ENCODE measurements around the gene NPW.
A peak's percentile ranks its signal among the peaks of the same experiment; 100 is the strongest.
"Not testable (repeated sequence)": the region's sequence is repeated elsewhere in the genome, so short reads cannot be mapped to it uniquely, and the experiment has no call there.

NPW gene

DNA sequence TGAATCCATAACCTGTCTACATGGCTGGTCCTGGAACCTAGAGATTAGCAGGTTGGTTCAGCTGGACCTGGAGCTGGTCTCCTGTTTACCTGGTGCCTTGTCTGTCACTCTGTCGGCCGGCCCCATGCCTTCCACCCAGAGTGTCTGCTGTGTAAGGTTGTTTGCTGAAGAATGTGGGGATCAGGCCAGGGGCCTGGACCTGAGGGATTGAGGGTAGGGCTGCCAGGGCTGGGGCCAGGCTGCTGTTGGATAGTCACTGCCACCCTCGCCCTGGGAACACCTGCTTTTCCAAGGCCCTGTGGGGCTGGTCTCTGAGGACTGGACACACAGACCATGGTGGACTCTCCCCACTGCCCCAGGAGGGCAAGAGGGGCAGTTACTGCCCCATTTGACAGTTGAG, 8.6 kb downstream of the NPW start:
- H3K27me3 Mint-ChIP-seq: peaks cover 14% of the 10 kb centered on the region
- no peaks in the 10 kb centered on the region for H3K9me3 Mint-ChIP-seq
- DNase-seq (ENCODE audit: low spot score in 2 of 2) (no peak), ATAC-seq (ENCODE audit: low read depth) (no peak)
- no peak overlapping the region for H3K27ac Mint-ChIP-seq
- H3K4me3 Mint-ChIP-seq: no peak overlapping the region
- peaks cover 11% of the 10 kb centered on the region for H3K4me1 Mint-ChIP-seq
- no peaks in the 10 kb centered on the region for H3K36me3 Mint-ChIP-seq

DNA sequence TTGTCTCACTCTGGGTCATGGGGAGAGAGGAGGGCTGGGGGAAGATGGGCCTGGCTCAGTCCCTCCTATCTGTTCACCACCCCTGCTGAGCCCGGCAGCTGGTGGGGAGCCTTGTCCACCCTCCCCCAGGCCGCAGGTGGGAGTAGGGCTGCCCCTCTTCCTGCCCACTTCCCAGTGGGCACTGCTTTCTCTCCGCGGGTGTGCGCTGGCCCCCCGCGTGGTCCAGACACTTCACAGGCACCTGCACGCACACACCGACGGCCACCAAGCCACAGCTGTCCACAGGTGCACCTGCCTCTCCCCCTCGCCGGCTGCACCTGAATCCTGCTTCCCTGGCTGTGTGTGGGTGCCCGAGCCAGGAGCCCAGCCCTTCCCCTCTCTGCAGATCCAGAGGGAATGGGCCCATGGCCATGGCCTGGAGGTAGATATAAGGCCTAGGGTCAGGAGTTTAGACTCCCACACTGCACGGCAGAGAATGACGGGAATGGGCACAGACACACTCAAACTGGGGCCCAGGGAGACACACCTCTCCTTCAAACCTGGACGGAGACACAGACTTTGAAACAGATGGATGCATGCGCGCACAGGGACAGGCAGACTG, 9.1 kb downstream of the NPW start:
- ATAC-seq (ENCODE audit: low read depth) (no peak), DNase-seq (ENCODE audit: low spot score in 2 of 2) (no peak)
- no peaks in the 10 kb centered on the region for H3K36me3 Mint-ChIP-seq
- peaks cover 9% of the 10 kb centered on the region for H3K4me1 Mint-ChIP-seq
- no peak overlapping the region for H3K4me3 Mint-ChIP-seq
- H3K9me3 Mint-ChIP-seq: no peaks in the 10 kb centered on the region
- H3K27ac Mint-ChIP-seq: no peak overlapping the region
- H3K27me3 Mint-ChIP-seq: peaks cover 14% of the 10 kb centered on the region

DNA sequence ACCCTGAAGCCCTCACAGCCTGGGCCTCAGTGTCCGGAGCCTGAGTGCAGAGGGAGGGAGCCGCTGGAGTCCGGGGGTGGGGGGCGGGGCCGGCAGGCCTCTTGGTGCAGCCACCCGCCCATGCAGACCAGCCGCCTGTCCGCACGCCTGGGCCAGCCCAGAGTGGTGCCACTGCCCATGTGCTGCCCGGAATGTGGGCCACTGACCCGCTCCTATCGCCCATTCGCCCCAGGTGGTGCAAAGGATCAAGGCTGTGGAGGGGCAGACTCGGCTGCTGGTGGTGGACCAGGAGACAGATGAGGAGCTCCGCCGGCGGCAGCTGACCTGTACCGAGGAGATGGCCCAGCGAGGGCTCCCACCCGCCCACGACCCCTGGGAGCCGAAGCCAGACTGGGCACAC, 9.8 kb downstream of the NPW start:
- Mint-ChIP-seq H3K27me3 (peaks cover 17% of the 10 kb centered on the region), H3K4me1 (peaks cover 7% of the 10 kb centered on the region), H3K27ac (no peak overlapping the region), H3K36me3 (no peaks in the 10 kb centered on the region), H3K4me3 (no peak overlapping the region), H3K9me3 (no peaks in the 10 kb centered on the region)
- ATAC-seq (ENCODE audit: low read depth): no peak
- DNase-seq (ENCODE audit: low spot score in 2 of 2): no peak

DNA sequence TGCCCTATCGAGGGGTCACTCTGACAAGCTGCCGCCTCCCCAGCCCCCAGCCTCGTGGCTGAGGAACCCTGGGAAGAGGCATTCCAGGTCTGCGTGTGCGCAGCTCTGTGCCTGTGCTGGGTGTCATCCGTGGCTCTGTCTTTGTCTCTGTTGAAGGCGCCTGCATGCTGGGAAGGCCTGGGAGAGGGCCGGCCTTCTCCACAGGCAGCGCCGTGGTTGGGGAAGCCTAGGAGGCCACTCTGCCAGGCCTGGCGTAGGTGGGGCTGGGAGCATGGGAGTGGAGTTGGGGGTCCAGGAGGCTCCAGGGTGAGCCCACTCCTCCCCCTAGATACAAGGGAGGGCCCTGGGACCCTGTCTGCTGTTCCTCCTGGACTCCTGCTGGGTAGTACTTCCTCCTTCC, 10.5 kb downstream of the NPW start:
- Mint-ChIP-seq H3K27me3 (peaks cover 18% of the 10 kb centered on the region), H3K4me1 (peaks cover 5% of the 10 kb centered on the region), H3K36me3 (no peaks in the 10 kb centered on the region), H3K4me3 (no peak overlapping the region), H3K27ac (no peak overlapping the region), H3K9me3 (no peaks in the 10 kb centered on the region)
- DNase-seq (ENCODE audit: low spot score in 2 of 2) (no peak), ATAC-seq (ENCODE audit: low read depth) (no peak)

- Mint-ChIP-seq H3K4me3 (no peak overlapping the region), H3K27me3 (peaks cover 11% of the 10 kb centered on the region), H3K36me3 (no peaks in the 10 kb centered on the region), H3K4me1 (peaks cover 2% of the 10 kb centered on the region), H3K9me3 (no peaks in the 10 kb centered on the region), H3K27ac (no peak overlapping the region)
- DNase-seq (ENCODE audit: low spot score in 2 of 2) (no peak), ATAC-seq (ENCODE audit: low read depth) (no peak)
Observed at GRCh38 chr16:2031081-2031577, 11.5 kb downstream of the NPW start.

GRCh38 chr16:2032285-2033056, 12.9 kb downstream of the NPW start:
- peak; percentile 33 for ATAC-seq (ENCODE audit: low read depth)
- Mint-ChIP-seq H3K27ac (no peak overlapping the region), H3K4me1 (peaks cover under 1% of the 10 kb centered on the region), H3K9me3 (no peaks in the 10 kb centered on the region), H3K36me3 (no peaks in the 10 kb centered on the region), H3K27me3 (peaks cover 11% of the 10 kb centered on the region), H3K4me3 (no peak overlapping the region)
- no peak for DNase-seq (ENCODE audit: low spot score in 2 of 2)

DNA sequence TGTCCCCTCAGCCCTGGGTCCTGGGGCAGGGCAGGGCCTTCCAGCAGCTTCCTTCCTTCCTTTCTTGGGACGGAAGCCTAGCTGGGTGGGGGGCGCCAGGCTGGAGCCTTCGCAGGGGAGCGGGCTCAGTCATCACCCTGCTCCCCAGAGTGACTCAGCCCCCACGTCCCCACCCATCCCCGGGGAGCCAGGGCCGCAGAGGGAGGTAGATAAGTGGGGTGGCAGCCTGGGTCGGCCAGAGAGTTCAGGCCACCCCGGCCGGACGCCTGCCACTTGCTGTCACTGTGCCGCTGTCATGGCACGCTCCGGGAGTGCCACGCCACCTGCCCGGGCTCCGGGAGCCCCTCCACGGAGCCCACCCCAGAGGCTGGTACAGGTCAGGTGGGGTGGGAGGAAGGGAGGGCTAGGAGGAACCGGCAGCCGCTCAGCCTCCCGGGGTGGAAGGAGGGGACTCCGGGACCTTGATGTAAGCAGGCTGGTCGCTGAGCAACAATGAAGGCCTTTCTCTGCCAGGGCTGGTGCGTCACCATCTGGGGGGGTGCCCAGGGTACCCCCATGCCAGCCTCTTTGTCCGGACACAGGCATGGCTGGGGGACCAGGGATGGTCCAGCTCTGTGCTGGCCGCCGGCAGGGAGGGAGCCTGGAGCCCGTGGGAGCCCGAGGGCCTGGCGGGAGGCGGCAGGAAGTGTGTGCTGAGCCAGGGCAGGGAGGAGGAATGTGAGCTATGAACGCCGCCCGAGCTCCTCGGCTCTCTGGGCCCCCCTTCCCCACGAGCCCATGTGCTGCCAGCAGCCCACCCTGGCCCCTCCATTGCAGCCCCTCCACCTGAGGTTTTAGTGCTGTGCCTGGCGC, 13.7 kb downstream of the NPW start:
- no peaks in the 10 kb centered on the region for H3K9me3 Mint-ChIP-seq
- H3K4me1 Mint-ChIP-seq: no peaks in the 10 kb centered on the region
- DNase-seq (ENCODE audit: low spot score in 2 of 2) (no peak), ATAC-seq (ENCODE audit: low read depth) (peak; percentile 71)
- H3K27me3 Mint-ChIP-seq: peaks cover 13% of the 10 kb centered on the region
- H3K4me3 Mint-ChIP-seq: peak overlapping the region; percentile 5
- peak overlapping the region; percentile 38 for H3K27ac Mint-ChIP-seq
- H3K36me3 Mint-ChIP-seq: no peaks in the 10 kb centered on the region

DNA sequence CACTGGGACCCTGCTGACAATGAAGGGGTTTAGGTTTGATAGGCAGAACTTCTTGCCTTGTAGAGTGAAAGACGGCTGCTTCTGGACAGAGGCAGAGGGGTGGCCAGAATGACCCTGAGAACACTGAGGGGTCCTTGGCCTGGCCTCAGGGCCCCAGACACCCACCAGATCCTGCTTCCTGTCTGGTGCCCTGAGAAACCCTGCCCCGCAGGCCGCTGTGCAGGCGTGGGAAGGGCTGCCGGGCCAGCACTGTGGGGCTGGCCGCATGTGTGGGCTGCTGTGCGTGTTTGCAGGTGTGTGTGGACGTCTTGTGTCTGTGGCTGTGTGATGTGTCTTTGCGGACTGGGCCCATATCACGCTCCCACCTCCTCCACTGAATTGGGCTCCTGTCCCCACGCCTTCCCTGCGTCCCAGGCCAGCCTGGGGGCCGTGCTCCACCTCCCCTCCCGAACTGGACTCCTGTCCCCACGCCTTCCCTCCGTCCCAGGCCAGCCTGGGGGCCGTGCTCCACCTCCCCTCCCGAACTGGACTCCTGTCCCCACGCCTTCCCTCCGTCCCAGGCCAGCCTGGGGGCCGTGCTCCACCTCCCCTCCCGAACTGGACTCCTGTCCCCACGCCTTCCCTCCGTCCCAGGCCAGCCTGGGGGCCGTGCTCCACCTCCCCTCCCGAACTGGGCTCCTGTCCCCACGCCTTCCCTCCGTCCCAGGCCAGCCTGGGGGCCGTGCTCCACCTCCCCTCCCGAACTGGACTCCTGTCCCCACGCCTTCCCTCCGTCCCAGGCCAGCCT, 14.5 kb downstream of the NPW start:
- peaks cover 16% of the 10 kb centered on the region for H3K27me3 Mint-ChIP-seq
- H3K9me3 Mint-ChIP-seq; H3K4me1 Mint-ChIP-seq; DNase-seq (ENCODE audit: low spot score in 2 of 2); H3K27ac Mint-ChIP-seq; H3K36me3 Mint-ChIP-seq; H3K4me3 Mint-ChIP-seq; ATAC-seq (ENCODE audit: low read depth): not testable (repeated sequence)

GRCh38 chr16:2034696-2035430, 15.3 kb downstream of the NPW start:
- no peak overlapping the region for H3K27ac Mint-ChIP-seq
- H3K4me3 Mint-ChIP-seq: no peak overlapping the region
- DNase-seq (ENCODE audit: low spot score in 2 of 2) (no peak), ATAC-seq (ENCODE audit: low read depth) (no peak)
- H3K9me3 Mint-ChIP-seq: no peaks in the 10 kb centered on the region
- no peaks in the 10 kb centered on the region for H3K36me3 Mint-ChIP-seq
- no peaks in the 10 kb centered on the region for H3K4me1 Mint-ChIP-seq
- peaks cover 17% of the 10 kb centered on the region for H3K27me3 Mint-ChIP-seq

- Mint-ChIP-seq H3K27me3 (peaks cover 17% of the 10 kb centered on the region), H3K4me1 (no peaks in the 10 kb centered on the region), H3K4me3 (no peak overlapping the region), H3K36me3 (no peaks in the 10 kb centered on the region), H3K9me3 (no peaks in the 10 kb centered on the region), H3K27ac (no peak overlapping the region)
- ATAC-seq (ENCODE audit: low read depth): no peak
- no peak for DNase-seq (ENCODE audit: low spot score in 2 of 2)
Observed at GRCh38 chr16:2035431-2036199, 16.0 kb downstream of the NPW start.

- Mint-ChIP-seq H3K9me3 (no peaks in the 10 kb centered on the region), H3K4me1 (no peaks in the 10 kb centered on the region), H3K36me3 (no peaks in the 10 kb centered on the region), H3K27ac (no peak overlapping the region), H3K4me3 (no peak overlapping the region), H3K27me3 (peaks cover 17% of the 10 kb centered on the region)
- no peak for ATAC-seq (ENCODE audit: low read depth)
- no peak for DNase-seq (ENCODE audit: low spot score in 2 of 2)
Observed at GRCh38 chr16:2036200-2036966, 16.8 kb downstream of the NPW start.

- no peaks in the 10 kb centered on the region for H3K4me1 Mint-ChIP-seq
Observed at GRCh38 chr16:2037115-2037514, 17.5 kb downstream of the NPW start.

More at GRCh38 chr16:2037115-2037514, 17.5 kb downstream of the NPW start:
- Mint-ChIP-seq H3K27ac (no peak overlapping the region), H3K36me3 (no peaks in the 10 kb centered on the region), H3K27me3 (peaks cover 17% of the 10 kb centered on the region), H3K4me3 (no peak overlapping the region), H3K9me3 (no peaks in the 10 kb centered on the region)
- DNase-seq (ENCODE audit: low spot score in 2 of 2) (no peak), ATAC-seq (ENCODE audit: low read depth) (no peak)

Data from memory B cell (primary cell).